Type B pancreatic cell (in vitro differentiated cells): ENCODE data around the gene ARHGAP15. TPM values are rescaled to one million over a fixed set of nuclear protein-coding genes. Genes with fewer than 3 reads are reported as not detected.

Experiments used
- DNase-seq: peaks from one replicate; pipeline ENCODE4 v3.0.0; 2021; ENCODE audit warnings: mixed read lengths; ENCODE audit not compliant: unreplicated experiment; ENCODE audit errors: extremely low spot score
- H3K27ac Mint-ChIP-seq: 2 replicates; pipeline ENCODE4 v1.8.0; 2021; ENCODE audit warnings: mild to moderate bottlenecking, mixed read lengths
- H3K27me3 Mint-ChIP-seq: 2 replicates; pipeline ENCODE4 v1.8.0; 2021; ENCODE audit warnings: mixed read lengths
- H3K36me3 Mint-ChIP-seq: 2 replicates; pipeline ENCODE4 v1.8.0; 2021; ENCODE audit warnings: mixed read lengths
- H3K4me1 Mint-ChIP-seq: one replicate; pipeline ENCODE4 v1.8.0; 2021; ENCODE audit warnings: mixed read lengths; ENCODE audit not compliant: unreplicated experiment
- H3K4me3 Mint-ChIP-seq: 2 replicates; pipeline ENCODE4 v1.8.0; 2021; ENCODE audit warnings: mild to moderate bottlenecking, mixed read lengths
- H3K9me3 Mint-ChIP-seq: 2 replicates; pipeline ENCODE4 v1.8.0; 2021; ENCODE audit warnings: mixed read lengths
- CTCF ChIP-seq: fragments of 200-600 bp; sonication (generic); conservative IDR thresholded peaks from 2 replicates; pipeline ENCODE4 v1.5.0; 2021; ENCODE audit warnings: antibody characterized with exemption, mild to moderate bottlenecking
- total RNA-seq: library from RNA; stranded (reverse); gene quantifications from 2 replicates; pipeline ENCODE4 v1.2.1, GENCODE V29; 2021; ENCODE audit warnings: low replicate concordance

Gene ARHGAP15
- total RNA-seq, 1 donor from 2014 or later = not detected

GRCh38 chr2:143692967-143693366, 563.7 kb downstream of the ARHGAP15 start:
- H3K36me3 Mint-ChIP-seq = no peaks in the 10 kb centered on the region
- no peak for DNase-seq
- peaks cover 28% of the 10 kb centered on the region for H3K4me1 Mint-ChIP-seq
- no peak overlapping the region for H3K27ac Mint-ChIP-seq
- TF ChIP-seq CTCF = no peak
- H3K4me3 Mint-ChIP-seq = no peak overlapping the region
- no peaks in the 10 kb centered on the region for H3K9me3 Mint-ChIP-seq
- H3K27me3 Mint-ChIP-seq = peaks cover 48% of the 10 kb centered on the region

GRCh38 chr2:143694335-143694734, 565.1 kb downstream of the ARHGAP15 start:
- Mint-ChIP-seq H3K4me3 (no peak overlapping the region), H3K27ac (no peak overlapping the region), H3K9me3 (no peaks in the 10 kb centered on the region), H3K27me3 (peaks cover 40% of the 10 kb centered on the region), H3K36me3 (no peaks in the 10 kb centered on the region), H3K4me1 (peaks cover 28% of the 10 kb centered on the region)
- no peak for TF ChIP-seq CTCF
- DNase-seq = no peak

GRCh38 chr2:143696651-143697050, 567.4 kb downstream of the ARHGAP15 start:
- H3K4me1 Mint-ChIP-seq = peaks cover 20% of the 10 kb centered on the region
- H3K27me3 Mint-ChIP-seq = peaks cover 33% of the 10 kb centered on the region
- DNase-seq = no peak
- no peak overlapping the region for H3K4me3 Mint-ChIP-seq
- no peaks in the 10 kb centered on the region for H3K36me3 Mint-ChIP-seq
- H3K9me3 Mint-ChIP-seq = no peaks in the 10 kb centered on the region
- no peak overlapping the region for H3K27ac Mint-ChIP-seq
- TF ChIP-seq CTCF = no peak

DNA sequence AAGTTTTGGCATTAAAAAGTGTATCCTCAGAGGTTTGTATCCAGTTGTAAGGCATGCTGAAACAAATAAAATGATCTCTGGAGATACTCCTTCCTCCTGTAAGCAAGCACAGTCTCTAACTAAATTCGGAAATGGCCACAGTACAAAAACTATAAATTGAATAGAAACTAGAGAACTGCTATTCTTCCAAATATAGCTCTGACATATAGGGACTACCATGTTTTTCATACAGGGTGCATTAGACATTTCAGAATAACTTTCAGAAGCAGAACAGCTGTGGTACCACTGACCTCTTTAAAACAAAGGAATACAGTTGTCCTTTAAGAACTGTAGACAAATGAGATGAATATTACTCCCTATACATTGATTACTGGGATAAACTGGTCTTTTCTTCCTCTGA, 568.5 kb downstream of the ARHGAP15 start:
- Mint-ChIP-seq H3K27me3 (peaks cover 23% of the 10 kb centered on the region), H3K4me3 (no peak overlapping the region), H3K36me3 (no peaks in the 10 kb centered on the region), H3K9me3 (peaks cover 2% of the 10 kb centered on the region), H3K4me1 (peaks cover 14% of the 10 kb centered on the region), H3K27ac (no peak overlapping the region)
- TF ChIP-seq CTCF = no peak
- DNase-seq = no peak

- H3K27ac Mint-ChIP-seq = no peak overlapping the region
- H3K27me3 Mint-ChIP-seq = peaks cover 19% of the 10 kb centered on the region
- no peaks in the 10 kb centered on the region for H3K36me3 Mint-ChIP-seq
- H3K4me1 Mint-ChIP-seq = peaks cover 14% of the 10 kb centered on the region
- H3K4me3 Mint-ChIP-seq = no peak overlapping the region
- TF ChIP-seq CTCF = no peak
- DNase-seq = no peak
- H3K9me3 Mint-ChIP-seq = peaks cover 4% of the 10 kb centered on the region
Observed at GRCh38 chr2:143698352-143698751, 569.1 kb downstream of the ARHGAP15 start.
